Fibroblast of skin of abdomen (primary cell): ENCODE data around the gene ANP32E.
A peak's percentile ranks its signal among the peaks of the same experiment; 100 is the strongest.
"Not testable (repeated sequence)": the region's sequence is repeated elsewhere in the genome, so short reads cannot be mapped to it uniquely, and the experiment has no call there.

Experiments used
- DNase-seq: peaks from one replicate; pipeline ENCODE4 v3.0.0-alpha.2; 2013

The ANP32E gene

GRCh38 chr1:150212070-150212469, 23.8 kb downstream of the ANP32E start:
- DNase-seq = no peak

GRCh38 chr1:150210706-150211105, 25.2 kb downstream of the ANP32E start:
- DNase-seq = no peak

- DNase-seq = no peak
These were observed 25.8 kb downstream of the ANP32E start for GRCh38 chr1:150210091-150210490.

GRCh38 chr1:150208460-150208859, 27.5 kb downstream of the ANP32E start:
- not testable (repeated sequence) for DNase-seq

- DNase-seq = no peak
These were observed 28.5 kb downstream of the ANP32E start for GRCh38 chr1:150207281-150207971.

GRCh38 chr1:150196417-150196816, 39.5 kb downstream of the ANP32E start:
- no peak for DNase-seq

- peak; percentile 89 for DNase-seq
These were observed 41.4 kb downstream of the ANP32E start for GRCh38 chr1:150194381-150195031.

GRCh38 chr1:150192012-150192411, 43.9 kb downstream of the ANP32E start:
- peak; percentile 90 for DNase-seq

GRCh38 chr1:150187560-150187931, 48.4 kb downstream of the ANP32E start:
- DNase-seq = no peak

GRCh38 chr1:150186789-150187559, 48.9 kb downstream of the ANP32E start:
- peak; percentile 64 for DNase-seq

- DNase-seq = not testable (repeated sequence)
These were observed 49.5 kb downstream of the ANP32E start for GRCh38 chr1:150186438-150186788.

- no peak for DNase-seq
These were observed 50.4 kb downstream of the ANP32E start for GRCh38 chr1:150185481-150185880.

- DNase-seq = no peak
These were observed 52.9 kb downstream of the ANP32E start for GRCh38 chr1:150183061-150183460.

- no peak for DNase-seq
These were observed 53.7 kb downstream of the ANP32E start for GRCh38 chr1:150182247-150182646.

- DNase-seq = no peak
These were observed 55.4 kb downstream of the ANP32E start for GRCh38 chr1:150180474-150180873.

GRCh38 chr1:150179867-150180266, 56.0 kb downstream of the ANP32E start:
- no peak for DNase-seq

- no peak for DNase-seq
These were observed 57.4 kb downstream of the ANP32E start for GRCh38 chr1:150178548-150178947.

- no peak for DNase-seq
These were observed 59.3 kb downstream of the ANP32E start for GRCh38 chr1:150176593-150176992.

- DNase-seq = no peak
These were observed 62.7 kb downstream of the ANP32E start for GRCh38 chr1:150173141-150173585.

- DNase-seq = no peak
These were observed 64.1 kb downstream of the ANP32E start for GRCh38 chr1:150171801-150172200.

- DNase-seq = peak; percentile 56
These were observed 66.8 kb downstream of the ANP32E start for GRCh38 chr1:150168960-150169601.
